Muscle of leg (tissue), 11 donors: ENCODE data around the gene AGBL1. TPM values are rescaled to one million over a fixed set of nuclear protein-coding genes. Genes with fewer than 3 reads are reported as not detected.

Experiments
- DNase-seq: peaks from one replicate; pipeline ENCODE4 v3.0.0; 2013
- H3K27ac ChIP-seq: one replicate; pipeline ENCODE4 v1.5.1; 2013; ENCODE audit warnings: mild to moderate bottlenecking, low read length, control low read depth
- H3K27me3 ChIP-seq: one replicate; pipeline ENCODE4 v1.6.1; 2013; ENCODE audit warnings: low read length; ENCODE audit not compliant: control insufficient read depth, insufficient read depth
- H3K36me3 ChIP-seq: one replicate; pipeline ENCODE4 v1.6.1; 2013; ENCODE audit warnings: low read length; ENCODE audit not compliant: control insufficient read depth, insufficient read depth
- H3K4me1 ChIP-seq: one replicate; pipeline ENCODE4 v1.6.1; 2013; ENCODE audit warnings: low read length; ENCODE audit not compliant: control insufficient read depth, insufficient read depth
- H3K4me3 ChIP-seq: one replicate; pipeline ENCODE4 v1.5.1; 2013; ENCODE audit warnings: low read length, control low read depth
- H3K9me3 ChIP-seq: replicated peaks from 2 replicates; pipeline ENCODE4 v1.6.1; 2013; ENCODE audit warnings: low read depth, low read length; ENCODE audit not compliant: control insufficient read depth
- WGBS: methylation state at CpG from one replicate; pipeline ENCODE4 v1.1.5; 2013; ENCODE audit warnings: missing lambda C conversion rate; ENCODE audit not compliant: insufficient coverage; 5-methylcytosine and 5-hydroxymethylcytosine counted together
- polyA plus RNA-seq, 8 donors: library from polyadenylated mRNA; unstranded; fragments of 120-200 nt; gene quantifications; one replicate each; pipeline versions ENCODE4 v1.2.1 to v1.2.3, GENCODE V29; 2013; ENCODE audit warnings: inconsistent platforms in 1 of 8, low replicate concordance in 1 of 8; ENCODE audit not compliant: insufficient read length in 8 of 8, insufficient read depth in 1 of 8
- total RNA-seq: library from RNA; stranded (reverse); fragments of 120-200 nt; gene quantifications from one replicate; pipeline ENCODE4 v1.2.4, GENCODE V29; 2013

Gene AGBL1
- total and polyA plus RNA-seq, 9 donors = 6.0 to 18.1 (median 7.9) TPM

GRCh38 chr15:86645925-86646500 is 566.3 kb downstream of the AGBL1 start:
- peak; percentile 12 for DNase-seq

GRCh38 chr15:86647810-86648440 is 568.3 kb downstream of the AGBL1 start:
- H3K36me3 ChIP-seq = no peaks in the 10 kb centered on the region

More at GRCh38 chr15:86645925-86646500, 566.3 kb downstream of the AGBL1 start:
- no peak overlapping the region for H3K4me3 ChIP-seq
- H3K27me3 ChIP-seq = no peaks in the 10 kb centered on the region
- H3K4me1 ChIP-seq = no peaks in the 10 kb centered on the region
- no peak overlapping the region for H3K27ac ChIP-seq
- no peaks in the 10 kb centered on the region for H3K9me3 ChIP-seq
- H3K36me3 ChIP-seq = no peaks in the 10 kb centered on the region
- 60% methylated on average over 1 of the region's 7 CpGs for WGBS

DNA sequence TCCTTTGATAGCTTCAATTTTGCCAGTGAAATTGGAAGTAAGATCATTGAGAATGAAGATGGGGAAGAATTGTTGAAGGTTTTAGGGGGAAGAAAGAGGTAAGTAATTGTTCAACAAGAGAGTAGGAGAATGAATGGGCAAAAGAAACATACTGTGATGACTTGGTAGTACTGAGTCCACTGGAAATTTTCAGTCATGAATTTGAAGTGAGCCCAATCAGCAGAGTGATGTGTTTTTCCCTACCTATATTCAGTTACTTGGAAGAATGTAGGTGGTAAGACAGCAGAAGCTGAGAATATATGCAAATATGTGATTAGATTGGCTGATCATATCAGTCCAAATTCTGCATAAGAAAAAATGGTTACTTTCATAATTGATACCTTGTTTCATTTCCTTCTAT is 569.6 kb downstream of the AGBL1 start:
- no peak overlapping the region for H3K4me3 ChIP-seq
- H3K9me3 ChIP-seq = no peaks in the 10 kb centered on the region
- DNase-seq = no peak
- H3K4me1 ChIP-seq = no peaks in the 10 kb centered on the region
- no peaks in the 10 kb centered on the region for H3K36me3 ChIP-seq
- no peaks in the 10 kb centered on the region for H3K27me3 ChIP-seq
- H3K27ac ChIP-seq = no peak overlapping the region

More at GRCh38 chr15:86647810-86648440, 568.3 kb downstream of the AGBL1 start:
- 100% methylated on average over 2 of the region's 2 CpGs for WGBS
- H3K27me3 ChIP-seq = no peaks in the 10 kb centered on the region
- no peak for DNase-seq
- H3K4me3 ChIP-seq = no peak overlapping the region
- H3K27ac ChIP-seq = no peak overlapping the region
- no peaks in the 10 kb centered on the region for H3K9me3 ChIP-seq
- H3K4me1 ChIP-seq = no peaks in the 10 kb centered on the region

DNA sequence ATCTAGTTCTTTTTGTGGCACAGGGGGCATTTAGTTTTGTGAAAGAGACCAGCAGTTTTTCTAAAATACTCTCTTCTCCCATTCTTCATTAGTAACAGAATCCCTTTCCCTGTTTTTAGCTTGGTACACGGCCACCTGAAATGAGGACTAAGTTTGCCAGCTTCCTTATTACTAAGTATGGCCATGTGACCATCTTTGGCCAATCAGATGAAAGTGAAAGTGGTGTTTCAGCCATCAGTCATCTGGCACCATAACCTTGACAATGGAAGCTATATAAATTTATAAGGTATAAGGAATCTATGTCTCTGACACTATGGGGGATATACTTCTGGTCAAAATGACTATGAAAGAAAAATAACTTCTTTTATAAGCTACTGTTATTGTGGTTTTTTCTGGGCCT is 570.4 kb downstream of the AGBL1 start:
- no peaks in the 10 kb centered on the region for H3K4me1 ChIP-seq
- H3K27me3 ChIP-seq = no peaks in the 10 kb centered on the region
- H3K4me3 ChIP-seq = no peak overlapping the region
- H3K27ac ChIP-seq = no peak overlapping the region
- H3K9me3 ChIP-seq = no peaks in the 10 kb centered on the region
- peak; percentile 13 for DNase-seq
- no CpG with 5 or more reads among the region's 1 CpG for WGBS
- H3K36me3 ChIP-seq = no peaks in the 10 kb centered on the region

GRCh38 chr15:86653344-86654197 is 573.9 kb downstream of the AGBL1 start:
- no peaks in the 10 kb centered on the region for H3K36me3 ChIP-seq
- WGBS = 95% methylated on average over 3 of the region's 6 CpGs
- no peaks in the 10 kb centered on the region for H3K4me1 ChIP-seq
- H3K4me3 ChIP-seq = no peak overlapping the region
- DNase-seq = no peak
- no peak overlapping the region for H3K27ac ChIP-seq
- no peaks in the 10 kb centered on the region for H3K9me3 ChIP-seq
- no peaks in the 10 kb centered on the region for H3K27me3 ChIP-seq

- H3K9me3 ChIP-seq = no peaks in the 10 kb centered on the region
- no peaks in the 10 kb centered on the region for H3K27me3 ChIP-seq
- no peak overlapping the region for H3K27ac ChIP-seq
- no peaks in the 10 kb centered on the region for H3K4me1 ChIP-seq
- no peak for DNase-seq
- no CpG with 5 or more reads among the region's 3 CpGs for WGBS
- H3K36me3 ChIP-seq = no peaks in the 10 kb centered on the region
- H3K4me3 ChIP-seq = no peak overlapping the region
Measured at GRCh38 chr15:86654501-86654900, 574.8 kb downstream of the AGBL1 start.

DNA sequence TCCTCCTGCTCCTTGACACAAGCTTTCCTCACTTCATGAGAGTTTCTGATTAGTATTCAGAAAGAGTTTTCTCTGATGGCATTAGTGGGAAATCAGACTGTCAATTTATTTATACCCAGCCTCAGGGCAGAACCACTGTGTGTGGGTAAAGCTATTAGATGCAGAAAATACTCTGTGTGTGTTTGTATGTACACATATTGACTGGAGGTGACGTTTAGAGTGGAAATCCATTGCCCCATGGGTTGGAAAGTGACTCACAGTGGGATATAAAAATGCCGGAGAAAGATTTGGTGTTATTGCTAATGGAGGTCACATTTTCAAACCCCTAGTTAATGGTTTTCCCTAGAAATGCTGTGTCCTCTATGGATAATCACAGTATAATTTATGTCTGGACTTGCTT is 577.6 kb downstream of the AGBL1 start:
- no peaks in the 10 kb centered on the region for H3K36me3 ChIP-seq
- no peaks in the 10 kb centered on the region for H3K27me3 ChIP-seq
- no peak for DNase-seq
- H3K27ac ChIP-seq = no peak overlapping the region
- H3K4me1 ChIP-seq = no peaks in the 10 kb centered on the region
- no peak overlapping the region for H3K4me3 ChIP-seq
- no peaks in the 10 kb centered on the region for H3K9me3 ChIP-seq
- WGBS = 86% methylated on average over 2 of the region's 2 CpGs

DNA sequence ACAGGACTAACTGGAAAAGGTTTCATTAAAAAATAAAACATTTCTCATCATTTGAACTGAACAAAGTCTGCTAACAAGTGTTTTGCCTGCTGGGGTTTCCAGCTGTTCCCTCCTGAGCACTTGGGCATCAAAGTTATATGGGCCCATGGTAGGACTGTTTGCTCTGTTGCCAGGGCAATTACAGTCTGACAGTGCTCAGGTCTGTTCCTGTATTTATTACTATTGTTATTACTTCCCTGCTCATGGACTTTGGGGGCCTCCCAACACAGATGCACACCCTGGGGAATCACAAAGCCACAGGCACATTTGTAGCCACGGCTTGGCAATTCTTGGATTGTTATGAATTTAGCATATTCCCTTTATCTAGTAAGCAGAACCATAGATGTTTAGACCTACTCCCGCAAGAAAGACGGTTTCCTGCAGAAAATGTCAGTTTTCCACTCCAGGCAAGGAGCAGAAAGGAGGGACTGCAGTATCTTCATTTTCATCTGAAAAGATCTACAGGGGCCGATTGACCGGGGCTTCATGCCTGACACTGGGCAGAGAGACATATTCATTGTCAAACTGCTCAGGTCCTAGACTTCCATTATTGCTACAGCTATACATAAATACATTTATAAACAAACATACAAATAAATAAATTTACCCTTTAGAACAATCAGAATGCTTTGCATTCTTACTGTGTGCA is 580.2 kb downstream of the AGBL1 start:
- DNase-seq = no peak
- WGBS = 52% methylated on average over 4 of the region's 5 CpGs
- H3K9me3 ChIP-seq = no peaks in the 10 kb centered on the region
- no peaks in the 10 kb centered on the region for H3K36me3 ChIP-seq
- H3K27me3 ChIP-seq = no peaks in the 10 kb centered on the region
- no peak overlapping the region for H3K4me3 ChIP-seq
- H3K4me1 ChIP-seq = no peaks in the 10 kb centered on the region
- no peak overlapping the region for H3K27ac ChIP-seq

GRCh38 chr15:86661580-86661979 is 581.9 kb downstream of the AGBL1 start:
- 79% methylated on average over 2 of the region's 7 CpGs for WGBS
- H3K27me3 ChIP-seq = no peaks in the 10 kb centered on the region

GRCh38 chr15:86663304-86663703 is 583.6 kb downstream of the AGBL1 start:
- Histone ChIP-seq H3K4me3 (no peak overlapping the region), H3K27ac (no peak overlapping the region), H3K4me1 (no peaks in the 10 kb centered on the region), H3K36me3 (no peaks in the 10 kb centered on the region), H3K9me3 (no peaks in the 10 kb centered on the region), H3K27me3 (no peaks in the 10 kb centered on the region)
- WGBS = 50% methylated on average over 1 of the region's 1 CpG
- DNase-seq = no peak

More at GRCh38 chr15:86661580-86661979, 581.9 kb downstream of the AGBL1 start:
- Histone ChIP-seq H3K27ac (no peak overlapping the region), H3K36me3 (no peaks in the 10 kb centered on the region), H3K4me3 (no peak overlapping the region), H3K9me3 (no peaks in the 10 kb centered on the region), H3K4me1 (no peaks in the 10 kb centered on the region)
- DNase-seq = no peak
